ENCODE results near the gene LIN7B. TPM values are rescaled to one million over a fixed set of nuclear protein-coding genes. Genes with fewer than 3 reads are reported as not detected.
A peak's percentile ranks its signal among the peaks of the same experiment; 100 is the strongest.

Gene LIN7B
- total RNA-seq, 1 donor from 2014 or later, result 3.7 TPM

DNA sequence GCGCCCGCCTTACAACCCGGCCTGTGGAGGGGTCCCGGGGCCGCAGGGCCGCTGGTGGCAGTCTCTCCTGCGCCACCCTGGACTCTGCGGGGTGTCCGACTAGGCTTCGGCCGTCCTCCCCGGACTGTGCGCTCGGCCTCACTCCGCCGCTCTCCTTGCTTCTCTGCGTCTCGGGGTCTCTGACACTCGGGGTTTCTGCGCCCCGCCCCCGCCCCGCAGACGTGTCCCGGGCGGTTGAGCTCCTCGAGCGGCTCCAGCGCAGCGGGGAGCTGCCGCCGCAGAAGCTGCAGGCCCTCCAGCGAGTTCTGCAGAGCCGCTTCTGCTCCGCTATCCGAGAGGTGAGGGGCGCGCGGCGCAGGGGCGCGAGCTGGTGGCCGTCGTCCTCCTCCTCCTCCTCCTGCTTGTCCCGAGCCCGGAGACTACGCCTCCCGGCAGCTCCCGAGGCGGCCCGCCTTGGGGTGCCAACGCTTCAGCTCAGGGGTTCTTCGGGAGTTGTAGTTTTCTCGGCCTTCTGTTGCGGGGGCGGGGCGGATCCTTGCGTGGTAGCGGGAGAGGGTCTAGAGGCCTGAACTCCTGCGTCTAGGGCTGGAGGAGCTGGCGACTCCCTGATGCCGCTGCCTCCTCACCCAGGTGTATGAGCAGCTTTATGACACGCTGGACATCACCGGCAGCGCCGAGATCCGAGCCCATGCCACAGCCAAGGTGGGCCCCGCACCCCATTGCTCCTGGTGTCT lies 627 bp downstream of the LIN7B start:
- TF ChIP-seq, protein P1, sequence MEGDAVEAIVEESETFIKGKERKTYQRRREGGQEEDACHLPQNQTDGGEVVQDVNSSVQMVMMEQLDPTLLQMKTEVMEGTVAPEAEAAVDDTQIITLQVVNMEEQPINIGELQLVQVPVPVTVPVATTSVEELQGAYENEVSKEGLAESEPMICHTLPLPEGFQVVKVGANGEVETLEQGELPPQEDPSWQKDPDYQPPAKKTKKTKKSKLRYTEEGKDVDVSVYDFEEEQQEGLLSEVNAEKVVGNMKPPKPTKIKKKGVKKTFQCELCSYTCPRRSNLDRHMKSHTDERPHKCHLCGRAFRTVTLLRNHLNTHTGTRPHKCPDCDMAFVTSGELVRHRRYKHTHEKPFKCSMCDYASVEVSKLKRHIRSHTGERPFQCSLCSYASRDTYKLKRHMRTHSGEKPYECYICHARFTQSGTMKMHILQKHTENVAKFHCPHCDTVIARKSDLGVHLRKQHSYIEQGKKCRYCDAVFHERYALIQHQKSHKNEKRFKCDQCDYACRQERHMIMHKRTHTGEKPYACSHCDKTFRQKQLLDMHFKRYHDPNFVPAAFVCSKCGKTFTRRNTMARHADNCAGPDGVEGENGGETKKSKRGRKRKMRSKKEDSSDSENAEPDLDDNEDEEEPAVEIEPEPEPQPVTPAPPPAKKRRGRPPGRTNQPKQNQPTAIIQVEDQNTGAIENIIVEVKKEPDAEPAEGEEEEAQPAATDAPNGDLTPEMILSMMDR (conservative IDR thresholded peaks at IDR 0.05; ENCODE audit: low read depth, low read length), result no peak
- peak overlapping the region; percentile 76 for H3K4me3 ChIP-seq (ENCODE audit: low read depth, low read length)
- no peak for DNase-seq (ENCODE audit: low read depth)

DNA sequence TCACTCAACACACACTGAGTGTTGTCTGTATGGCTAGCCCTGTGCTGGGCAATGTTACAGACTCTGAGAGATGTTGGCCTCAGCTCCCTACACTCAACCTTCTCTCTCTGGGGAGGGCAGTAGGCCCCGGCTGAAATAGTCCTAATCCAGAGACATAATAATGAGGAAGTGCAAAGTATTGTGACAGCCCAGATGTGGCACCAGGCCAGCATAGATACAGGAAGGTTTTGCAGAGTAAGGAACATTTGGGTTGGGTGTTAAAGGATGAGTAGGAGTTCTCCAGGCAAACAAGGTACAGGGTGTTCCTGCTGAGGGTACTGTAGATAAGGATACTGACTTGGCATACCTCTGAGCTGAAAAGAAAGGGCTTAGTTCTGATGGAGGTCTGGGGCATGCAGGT lies 2.4 kb downstream of the LIN7B start:
- no peak overlapping the region for H3K4me3 ChIP-seq (ENCODE audit: low read depth, low read length)
- DNase-seq (ENCODE audit: low read depth), result no peak
- TF ChIP-seq, protein P1 (conservative IDR thresholded peaks at IDR 0.05; ENCODE audit: low read depth, low read length), result no peak

DNA sequence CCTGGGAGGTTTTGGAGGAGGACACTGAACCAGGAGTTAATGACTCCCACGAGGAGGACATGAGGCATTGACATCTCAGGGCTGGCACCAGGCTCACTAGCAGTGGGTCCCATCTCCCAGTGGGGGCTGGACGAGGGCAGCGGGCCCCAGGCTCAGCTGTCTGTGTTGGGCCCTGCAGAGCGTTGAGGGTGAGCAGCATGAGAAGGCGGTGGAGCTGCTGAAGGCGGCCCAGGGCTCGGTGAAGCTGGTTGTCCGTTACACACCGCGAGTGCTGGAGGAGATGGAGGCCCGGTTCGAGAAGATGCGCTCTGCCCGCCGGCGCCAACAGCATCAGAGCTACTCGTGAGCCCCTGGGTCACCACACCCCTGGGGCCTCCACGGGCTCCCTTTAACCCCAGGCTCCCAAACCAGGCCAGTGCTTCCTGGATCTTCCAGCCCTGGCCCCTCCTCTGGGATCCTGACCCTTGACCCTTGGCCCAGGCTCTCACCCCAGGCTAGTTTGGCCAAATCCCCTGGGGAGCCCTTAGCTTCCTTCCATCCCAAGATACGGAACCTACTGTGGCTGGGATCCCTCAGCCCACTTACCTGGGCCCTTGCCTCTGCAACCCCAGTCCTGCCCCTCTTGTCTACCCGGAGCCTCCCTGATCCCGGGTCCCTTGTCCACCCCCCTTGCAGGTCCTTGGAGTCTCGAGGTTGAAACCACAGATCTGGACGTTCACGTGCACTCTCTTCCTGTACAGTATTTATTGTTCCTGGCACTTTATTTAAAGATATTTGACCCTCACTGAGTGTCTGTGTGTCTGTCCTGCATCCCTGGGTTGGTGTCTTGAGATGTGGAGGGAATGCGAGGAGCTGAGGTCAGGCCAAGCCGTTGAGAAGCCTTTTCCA lies 3.8 kb downstream of the LIN7B start:
- peak overlapping the region; percentile 79 for H3K4me3 ChIP-seq (ENCODE audit: low read depth, low read length)
- TF ChIP-seq, protein P1 (conservative IDR thresholded peaks at IDR 0.05; ENCODE audit: low read depth, low read length), result no peak
- DNase-seq (ENCODE audit: low read depth), result no peak

DNA sequence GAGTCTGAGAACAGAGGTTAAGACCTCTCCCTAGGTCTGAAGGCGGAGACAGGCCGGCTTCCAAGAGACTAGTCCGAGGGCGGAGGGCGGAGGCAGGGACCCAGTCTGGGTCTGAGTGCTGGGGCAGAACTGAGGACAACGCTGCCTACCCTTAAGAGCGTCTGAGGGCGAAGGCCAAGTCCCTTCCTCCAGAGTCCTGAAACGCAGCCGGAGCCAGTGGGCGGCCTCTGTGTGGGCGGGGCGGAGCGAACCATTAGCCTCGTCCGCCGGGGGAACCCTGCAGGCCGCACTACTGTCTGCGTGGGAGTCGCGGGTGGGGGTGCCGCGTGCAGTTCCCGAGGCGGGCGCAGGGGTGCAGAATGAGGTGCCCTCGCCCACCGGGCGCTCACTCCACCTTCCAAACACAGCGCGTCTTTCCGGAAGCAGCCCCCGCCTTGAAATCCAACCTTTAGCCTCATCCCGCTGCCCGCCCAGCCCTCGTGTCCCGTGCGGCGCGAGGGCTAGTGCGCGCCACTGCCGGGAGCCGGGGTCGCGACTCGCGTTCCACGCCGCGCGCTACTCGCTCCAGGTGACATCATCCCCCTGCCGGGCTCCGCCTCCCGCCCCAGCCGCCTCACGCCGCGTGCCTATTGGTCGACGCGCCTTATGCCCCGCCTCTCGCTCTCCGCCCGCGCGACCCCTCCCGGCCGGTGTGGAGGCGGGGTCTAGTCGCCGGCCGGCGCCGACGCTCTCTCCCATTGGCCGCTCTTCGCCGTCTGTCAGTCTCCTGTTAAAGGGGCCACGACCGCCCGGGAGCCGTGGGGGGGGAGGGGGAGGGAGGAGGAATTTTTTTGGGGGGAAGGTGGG lies 4.6 kb downstream of the LIN7B start, which contains the start of gene C19orf73:
C19orf73 (minus strand) TSS at position 579 of the 846 bp plus-strand sequence; CDS start at position 458, 121 bp downstream.
- H3K4me3 ChIP-seq (ENCODE audit: low read depth, low read length), result peak within 1 kb of the TSS; percentile 79
- no peak for DNase-seq (ENCODE audit: low read depth)
- TF ChIP-seq, protein P1 (conservative IDR thresholded peaks at IDR 0.05; ENCODE audit: low read depth, low read length), result no peak

DNA sequence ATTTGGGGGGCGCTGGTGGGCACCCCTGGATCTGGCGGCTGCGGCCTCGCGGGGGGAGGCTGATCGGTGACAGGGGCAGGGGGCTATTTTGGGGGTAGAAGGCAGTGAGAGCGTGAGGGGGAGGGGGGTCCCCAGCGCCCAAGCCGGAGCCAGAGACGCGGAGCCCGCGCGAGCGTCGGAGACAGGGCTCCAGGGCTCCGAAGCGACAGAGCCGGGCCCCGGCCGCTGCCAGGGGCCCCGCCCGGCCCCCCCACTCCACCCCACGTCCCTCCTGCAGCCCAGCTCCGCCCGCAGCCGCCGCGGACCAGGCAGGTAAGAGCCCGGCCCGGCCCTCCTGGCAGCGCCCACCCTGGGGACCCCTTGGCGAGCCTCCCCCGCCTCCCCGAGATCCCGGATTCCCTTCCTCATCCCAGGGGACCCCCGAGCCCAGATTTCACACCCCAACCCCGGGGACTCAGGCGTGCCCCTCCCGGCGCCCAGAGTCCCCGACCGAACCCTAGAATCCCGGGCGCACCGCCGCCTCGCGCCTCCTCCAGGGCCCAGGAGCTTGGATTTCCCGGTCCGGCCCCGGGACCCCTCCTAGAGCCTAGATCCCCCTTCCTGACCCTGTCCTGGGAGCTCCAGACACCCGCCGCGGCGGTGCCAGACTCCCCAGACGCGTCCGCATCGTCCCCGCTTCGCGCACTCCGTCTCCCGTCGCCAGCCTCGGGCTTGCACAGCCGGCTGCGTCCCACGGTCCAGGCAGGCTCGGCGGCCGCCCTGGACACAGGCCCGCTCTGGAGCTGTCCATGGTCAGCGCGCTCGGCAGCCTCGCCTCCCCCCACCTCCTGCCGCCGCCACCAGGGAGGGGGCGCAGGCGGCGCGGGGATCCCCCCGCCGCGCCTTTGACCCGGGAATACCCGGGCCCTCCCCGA lies 5.5 kb downstream of the LIN7B start, which contains the start of gene PPFIA3:
PPFIA3 (plus strand) TSS at position 134 of the 914 bp plus-strand sequence. CDS start 8,330 bp downstream, outside the sequence.
- no peak for DNase-seq (ENCODE audit: low read depth)
- peak within 1 kb of the TSS; percentile 79 for H3K4me3 ChIP-seq (ENCODE audit: low read depth, low read length)
- TF ChIP-seq, protein P1 (conservative IDR thresholded peaks at IDR 0.05; ENCODE audit: low read depth, low read length), result no peak

All from epithelial cell of proximal tubule (primary cell).